H1 (cell line): Measurements from ENCODE around the gene SUDS3. TPM values are rescaled to one million over a fixed set of nuclear protein-coding genes. Genes with fewer than 3 reads are reported as not detected.

Source experiments
- BCL11A ChIP-seq, 2 experiments: IDR thresholded peaks; one replicate each; pipeline ENCODE4 v1.6.1; 2011; ENCODE audit warnings: low read depth in 2 of 2, low read length in 2 of 2, mild to moderate bottlenecking in 2 of 2
- CHD2 ChIP-seq: IDR thresholded peaks from 2 replicates; pipeline ENCODE4 v1.6.1; 2012; ENCODE audit warnings: low read length, improper control_type of control experiment
- EP300 ChIP-seq, 2 experiments: IDR thresholded peaks; 1 replicate in 1 of 2; 2 replicates in 1 of 2; pipeline ENCODE4 v1.6.1; 2011 to 2012; ENCODE audit warnings: low read depth in 2 of 2, low read length in 2 of 2, mild to moderate bottlenecking in 2 of 2, borderline replicate concordance in 1 of 2, inconsistent platforms in 1 of 2, moderate library complexity in 1 of 2
- SIN3A ChIP-seq, 2 experiments: IDR thresholded peaks in 1 of 2; conservative IDR thresholded peaks in 1 of 2; 2 replicates each; pipeline ENCODE4 v1.6.1; 2011 to 2012; ENCODE audit warnings: low read length in 2 of 2, improper control_type of control experiment in 1 of 2, low read depth in 1 of 2, mild to moderate bottlenecking in 1 of 2
- SUZ12 ChIP-seq: fragments of 200-600 bp; sonication (generic); IDR thresholded peaks from 2 replicates; pipeline ENCODE4 v1.6.1; 2012; ENCODE audit warnings: mild to moderate bottlenecking, inconsistent platforms, low read length, moderate library complexity, mixed read lengths
- polyA plus RNA-seq, 7 experiments: library from polyadenylated mRNA; depleted of rRNA in 3 of 7; stranded (reverse) in 5 of 7; unstranded in 2 of 7; fragments of >200 nt in 5 of 7; fragments of 200-250 nt in 2 of 7; gene quantifications; 1 replicate in 5 of 7; 2 replicates in 1 of 7; 4 replicates in 1 of 7; pipeline versions ENCODE4 v1.2.1 to v1.2.3, GENCODE V29; 2011 to 2013; ENCODE audit warnings: missing spikeins in 2 of 7, mixed read lengths in 2 of 7
- total RNA-seq: library from RNA; stranded (reverse); fragmentation: NEBNext Ultra II Directional; extraction: Animal tissue kit (Norgen Biotek cat#: 25700); gene quantifications from 2 replicates; pipeline ENCODE4 v1.2.1, GENCODE V29; 2021

SUDS3 gene
- total and polyA plus RNA-seq, 2 of the 8 experiments (the other 6 are each of a cell fraction or from before 2014, with no cell fraction given), result 30.0 to 58.7 TPM

- no peak for TF ChIP-seq EP300 (IDR thresholded peaks at IDR 0.05; ENCODE audit: borderline replicate concordance in 1 of 2, low read depth in 2 of 2, low read length in 2 of 2)
- TF ChIP-seq SIN3A (conservative IDR thresholded peaks at IDR 0.05 in 1 of 2, IDR thresholded peaks at IDR 0.05 in 1 of 2; ENCODE audit: low read depth in 1 of 2, low read length in 2 of 2), result no peak
- TF ChIP-seq SUZ12, result no peak
- TF ChIP-seq BCL11A (IDR thresholded peaks at IDR 0.05; ENCODE audit: low read depth in 2 of 2, low read length in 2 of 2), result no peak
- no peak for TF ChIP-seq CHD2
Measured at GRCh38 chr12:118359541-118359915, 16.8 kb upstream of the SUDS3 start (continued).
